IMR-90 (cell line): ENCODE results near the gene OSM. TPM values are rescaled to one million over a fixed set of nuclear protein-coding genes. Genes with fewer than 3 reads are reported as not detected.

Experiments used
- ATAC-seq: fragments of 200-7000 bp; cut with Tn5 transposase; 2 replicates; pipeline ENCODE4 v1.9.1; 2020; ENCODE audit warnings: low read depth, mild to moderate bottlenecking, moderate library complexity
- BruUV-seq: library from RNA; stranded (reverse); fragments of 400-500 nt; replicated peaks from 2 replicates; lab custom pipeline; 2021; lab: Mats Ljungman, UMichigan
- CTCF ChIA-PET: fragments of 300-600 bp; formaldehyde crosslinking; extraction: SDS; loops from one replicate; lab custom pipeline; 2021; ENCODE audit warnings: antibody characterized with exemption; lab: Yijun Ruan, JAX
- POLR2A ChIA-PET: fragments of 300-600 bp; sonication (Branson Sonifier 250); formaldehyde crosslinking; loops from one replicate; lab custom pipeline; 2022; ENCODE audit warnings: antibody characterized with exemption; ENCODE audit not compliant: unreplicated experiment; lab: Charles Lee
- DNase-seq: peaks from one replicate; pipeline ENCODE4 v3.0.0; 2013
- H2AFZ ChIP-seq: replicated peaks from 2 replicates; pipeline ENCODE3; 2013; ENCODE audit warnings: low read length, mild to moderate bottlenecking; ENCODE audit not compliant: poor library complexity
- H2AK5ac ChIP-seq: 2 replicates; pipeline ENCODE4 v1.6.1; 2013; ENCODE audit warnings: low read depth, low read length, inconsistent platforms
- H2AK9ac ChIP-seq: replicated peaks from 2 replicates; pipeline ENCODE3; 2013; ENCODE audit warnings: mild to moderate bottlenecking, low read depth, low read length, moderate library complexity; ENCODE audit not compliant: poor library complexity
- H2BK120ac ChIP-seq: 2 replicates; pipeline ENCODE4 v1.6.1; 2013; ENCODE audit warnings: low read depth, low read length, inconsistent platforms
- H2BK15ac ChIP-seq: 3 replicates; pipeline ENCODE4 v1.6.1; 2013; ENCODE audit warnings: low read depth, low read length, inconsistent platforms
- H2BK20ac ChIP-seq: 2 replicates; pipeline ENCODE4 v1.6.1; 2013; ENCODE audit warnings: low read depth, mild to moderate bottlenecking, inconsistent platforms, low read length, moderate library complexity
- H2BK5ac ChIP-seq: 2 replicates; pipeline ENCODE4 v1.6.1; 2013; ENCODE audit warnings: mild to moderate bottlenecking, low read depth, low read length, inconsistent platforms; ENCODE audit not compliant: poor library complexity, severe bottlenecking
- H3K14ac ChIP-seq: replicated peaks from 2 replicates; pipeline ENCODE4 v1.6.1; 2013; ENCODE audit warnings: low read depth, low read length, inconsistent platforms
- H3K18ac ChIP-seq: 2 replicates; pipeline ENCODE4 v1.6.1; 2013; ENCODE audit warnings: low read depth, low read length, control low read depth
- H3K23ac ChIP-seq: 2 replicates; pipeline ENCODE4 v1.6.1; 2013; ENCODE audit warnings: low read depth, low read length, inconsistent platforms
- H3K27ac ChIP-seq: 2 replicates; pipeline ENCODE4 v1.5.1; 2013; ENCODE audit warnings: mild to moderate bottlenecking, control low read depth, low read length; ENCODE audit not compliant: insufficient read depth
- H3K27me3 ChIP-seq: 2 replicates; pipeline ENCODE4 v1.6.1; 2013; ENCODE audit warnings: low read length; ENCODE audit not compliant: control insufficient read depth, insufficient read depth
- H3K36me3 ChIP-seq: 2 replicates; pipeline ENCODE4 v1.6.1; 2013; ENCODE audit warnings: low read length, mixed read lengths; ENCODE audit not compliant: control insufficient read depth, insufficient read depth
- H3K4ac ChIP-seq: 2 replicates; pipeline ENCODE4 v1.6.1; 2013; ENCODE audit warnings: low read depth, low read length, inconsistent platforms
- H3K4me1 ChIP-seq: 2 replicates; pipeline ENCODE4 v1.6.1; 2013; ENCODE audit warnings: low read length, mixed read lengths; ENCODE audit not compliant: control insufficient read depth, insufficient read depth
- H3K4me2 ChIP-seq: 2 replicates; pipeline ENCODE4 v1.6.1; 2013; ENCODE audit warnings: low read depth, mild to moderate bottlenecking, control low read depth, low read length, moderate library complexity
- H3K4me3 ChIP-seq: 2 replicates; pipeline ENCODE4 v1.5.1; 2013; ENCODE audit warnings: low read depth, mild to moderate bottlenecking, control low read depth, low read length, moderate library complexity; ENCODE audit not compliant: insufficient read depth
- H3K56ac ChIP-seq: 2 replicates; pipeline ENCODE4 v1.6.1; 2013; ENCODE audit warnings: low read length, inconsistent platforms; ENCODE audit not compliant: insufficient read depth; ENCODE audit errors: extremely low read depth
- H3K79me1 ChIP-seq, 2 experiments: 2 replicates each; pipeline ENCODE4 v1.6.1; 2013; ENCODE audit warnings: low read length in 2 of 2, inconsistent platforms in 1 of 2, low read depth in 1 of 2
- H3K9ac ChIP-seq: 2 replicates; pipeline ENCODE4 v1.6.1; 2013; ENCODE audit warnings: low read depth, low read length, control low read depth
- H3K9me1 ChIP-seq: 2 replicates; pipeline ENCODE4 v1.6.1; 2013; ENCODE audit warnings: low read length, inconsistent platforms; ENCODE audit not compliant: insufficient read depth
- H3K9me3 ChIP-seq: 2 replicates; pipeline ENCODE4 v1.6.1; 2013; ENCODE audit warnings: low read length; ENCODE audit not compliant: control insufficient read depth, insufficient read depth
- H4K20me1 ChIP-seq: 2 replicates; pipeline ENCODE4 v1.6.1; 2013; ENCODE audit warnings: low read length, inconsistent platforms; ENCODE audit not compliant: insufficient read depth
- H4K5ac ChIP-seq: 2 replicates; pipeline ENCODE4 v1.6.1; 2013; ENCODE audit warnings: mild to moderate bottlenecking, low read depth, low read length, control low read depth
- H4K8ac ChIP-seq, 2 experiments: 2 replicates each; pipeline ENCODE4 v1.6.1; 2013; ENCODE audit warnings: low read depth in 2 of 2, low read length in 2 of 2, control low read depth in 1 of 2, inconsistent platforms in 1 of 2
- H4K91ac ChIP-seq: 2 replicates; pipeline ENCODE4 v1.6.1; 2013; ENCODE audit warnings: low read depth, low read length, inconsistent platforms; ENCODE audit not compliant: insufficient read depth
- RFX5 ChIP-seq: IDR thresholded peaks from 2 replicates; pipeline ENCODE4 v1.8.0; 2012; ENCODE audit warnings: low read depth, mild to moderate bottlenecking, low read length, moderate library complexity
- WGBS, 2 experiments: methylation state at CpG; one replicate each; pipeline versions ENCODE4 v1.1.5 to v1.1.7; 2013; ENCODE audit warnings: missing lambda C conversion rate in 2 of 2; ENCODE audit not compliant: insufficient read length in 1 of 2; ENCODE audit errors: extremely low coverage in 2 of 2; 5-methylcytosine and 5-hydroxymethylcytosine counted together
- dilution Hi-C: fragments of 300-500 bp; cut with HindIII; formaldehyde crosslinking; loops from one replicate; pipeline ENCODE4 v1.14.3; 2018; ENCODE audit warnings: low sequenced_read_pairs; ENCODE audit not compliant: unreplicated experiment
- in situ Hi-C: fragments of 300-500 bp; cut with MboI; formaldehyde crosslinking; loops from 3 replicates; pipeline ENCODE4 v1.14.3; 2019; ENCODE audit warnings: low sequenced_read_pairs, inconsistent platforms, mixed read lengths
- intact Hi-C: fragments of 100-400 bp; cut with micrococcal nuclease; formaldehyde crosslinking; loops from 2 replicates; pipeline ENCODE4 v1.10.0; 2022
- polyA plus RNA-seq, 3 experiments: library from polyadenylated mRNA; depleted of rRNA; stranded (reverse); fragments of >200 nt; gene quantifications; 2 replicates each; pipeline ENCODE4 v1.2.3, GENCODE V29; 2012; ENCODE audit warnings: low replicate concordance in 1 of 3
- total RNA-seq: library from RNA; depleted of rRNA; stranded (reverse); fragments of >200 nt; gene quantifications from 2 replicates; pipeline ENCODE4 v1.2.3, GENCODE V29; 2012

The OSM gene
- total and polyA plus RNA-seq, 2 of the 4 experiments (the other 2 are of a cell fraction) = not detected

GRCh38 chr22:30267382-30268302 is 991 bp upstream of the OSM start:
- Histone ChIP-seq H3K27me3 (no peaks in the 10 kb centered on the region), H3K9me3 (no peaks in the 10 kb centered on the region), H3K36me3 (no peaks in the 10 kb centered on the region), H3K4ac (no peak overlapping the region), H2AFZ (no peak overlapping the region), H3K79me1 (no peaks in the 10 kb centered on the region), H4K8ac (no peak overlapping the region), H3K9me1 (no peaks in the 10 kb centered on the region; the same call in 1 of the 2 replicates), H2AK9ac (no peak overlapping the region), H3K4me2 (no peak overlapping the region), H4K20me1 (no peaks in the 10 kb centered on the region), H3K4me3 (no peak overlapping the region), H2BK15ac (no peak overlapping the region), H4K5ac (no peak overlapping the region), H3K56ac (no peak overlapping the region), H3K18ac (no peak overlapping the region), H3K4me1 (peaks cover 5% of the 10 kb centered on the region; the same call in 1 of the 2 replicates), H2BK20ac (no peak overlapping the region), H3K27ac (no peak overlapping the region), H2BK120ac (no peak overlapping the region), H2AK5ac (no peak overlapping the region; the same call in 1 of the 2 replicates), H3K14ac (no peak overlapping the region), H3K23ac (no peak overlapping the region), H2BK5ac (no peak overlapping the region), H3K9ac (no peak overlapping the region), H4K91ac (no peak overlapping the region)
- in situ Hi-C loops (no loop called here), intact Hi-C loops (no loop called here), dilution Hi-C loops (no loop called here)
- ATAC-seq (no peak), DNase-seq (no peak)
- WGBS, 2 experiments = no CpG with 5 or more reads among the region's 14 CpGs
- POLR2A ChIA-PET = no interaction called here
- no peak for TF ChIP-seq RFX5
- no TSS peak for BruUV-seq
- CTCF ChIA-PET = no interaction called here
